SK-N-SH (cell line): ENCODE results near the gene ANKRD36.
"Not testable (repeated sequence)": the region's sequence is repeated elsewhere in the genome, so short reads cannot be mapped to it uniquely, and the experiment has no call there.

Source experiments
- CTCF ChIP-seq: fragments of 200-600 bp; sonication (generic); IDR thresholded peaks from 2 replicates; pipeline ENCODE4 v1.6.1; 2017; ENCODE audit warnings: antibody characterized with exemption, mild to moderate bottlenecking, moderate library complexity
- ELF1 ChIP-seq: IDR thresholded peaks from 2 replicates; pipeline ENCODE4 v1.4.0; 2012
- EZH2phosphoT487 ChIP-seq: fragments of 200-600 bp; sonication (generic); IDR thresholded peaks from 2 replicates; pipeline ENCODE4 v1.6.1; 2017; ENCODE audit warnings: low read depth, mixed run types, mild to moderate bottlenecking, antibody characterized with exemption, moderate library complexity, borderline replicate concordance
- GABPA ChIP-seq: IDR thresholded peaks from 2 replicates; pipeline ENCODE4 v1.4.0; 2012; ENCODE audit warnings: low read depth, mild to moderate bottlenecking
- POLR2AphosphoS5 ChIP-seq: IDR thresholded peaks from 2 replicates; pipeline ENCODE4 v1.6.1; 2012; ENCODE audit warnings: low read depth, low read length
- RAD21 ChIP-seq: IDR thresholded peaks from 2 replicates; pipeline ENCODE4 v1.6.1; 2012; ENCODE audit warnings: mild to moderate bottlenecking, low read length
- REST ChIP-seq: IDR thresholded peaks from 2 replicates; pipeline ENCODE4 v1.6.1; 2012; ENCODE audit warnings: mild to moderate bottlenecking, low read depth, low read length, moderate library complexity

GRCh38 chr2:97197251-97197650 is 84.3 kb downstream of the ANKRD36 start:
- TF ChIP-seq EZH2phosphoT487, GABPA, RAD21, POLR2AphosphoS5, REST, CTCF, ELF1: not testable (repeated sequence)
